GM19455 (cell line): ENCODE results near the gene GPC3.
"Not testable (repeated sequence)": the region's sequence is repeated elsewhere in the genome, so short reads cannot be mapped to it uniquely, and the experiment has no call there.

ENCODE experiments used
- ATAC-seq: cut with Tn5 transposase; IDR thresholded peaks from one replicate; pipeline ENCODE4 v1.9.1; 2021; ENCODE audit not compliant: unreplicated experiment

The GPC3 gene

GRCh38 chrX:133999031-133999705, 13.8 kb upstream of the GPC3 start:
- no peak for ATAC-seq

DNA sequence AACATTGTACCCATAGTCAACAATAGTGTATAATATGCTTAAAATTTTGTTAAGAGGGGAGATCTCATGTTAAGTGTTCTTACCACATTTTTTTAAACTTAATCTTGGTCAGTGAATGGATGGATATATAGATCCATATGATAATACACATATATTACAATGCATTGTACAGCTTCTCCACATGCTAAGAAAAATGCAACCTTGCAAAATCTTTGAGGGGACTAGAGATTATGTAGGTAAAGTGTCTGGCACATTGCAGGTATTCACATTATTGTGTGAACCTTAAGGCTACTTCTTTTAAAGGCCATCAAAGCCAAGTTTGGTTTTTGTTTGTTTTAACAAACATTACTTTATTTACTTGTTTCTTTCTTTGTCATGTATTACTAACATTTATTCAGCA, 10.4 kb upstream of the GPC3 start:
- ATAC-seq = no peak

GRCh38 chrX:133994576-133994975, 9.2 kb upstream of the GPC3 start:
- no peak for ATAC-seq

DNA sequence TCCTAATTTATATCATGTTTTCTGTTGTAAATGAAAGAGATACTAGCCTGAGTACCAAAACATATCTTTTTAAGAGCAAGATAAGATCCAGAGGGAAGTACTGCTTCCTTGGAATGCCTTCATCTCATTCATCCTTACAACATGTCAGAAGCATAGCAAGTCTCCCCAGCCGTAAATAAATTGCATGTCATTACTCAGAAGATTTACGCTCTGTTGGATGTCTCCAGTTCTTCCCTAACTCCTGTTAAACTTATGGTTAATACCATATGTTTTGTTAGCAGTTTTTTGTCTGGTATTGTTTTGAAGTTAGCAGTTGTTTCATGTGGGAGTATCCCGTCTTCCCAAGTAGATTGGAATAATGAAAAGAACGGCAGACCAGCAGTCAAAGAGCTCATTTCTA, 7.5 kb upstream of the GPC3 start:
- ATAC-seq = no peak

GRCh38 chrX:133991814-133992213, 6.4 kb upstream of the GPC3 start:
- no peak for ATAC-seq

- ATAC-seq = not testable (repeated sequence)
These were observed 5.7 kb upstream of the GPC3 start for GRCh38 chrX:133991057-133991456.

DNA sequence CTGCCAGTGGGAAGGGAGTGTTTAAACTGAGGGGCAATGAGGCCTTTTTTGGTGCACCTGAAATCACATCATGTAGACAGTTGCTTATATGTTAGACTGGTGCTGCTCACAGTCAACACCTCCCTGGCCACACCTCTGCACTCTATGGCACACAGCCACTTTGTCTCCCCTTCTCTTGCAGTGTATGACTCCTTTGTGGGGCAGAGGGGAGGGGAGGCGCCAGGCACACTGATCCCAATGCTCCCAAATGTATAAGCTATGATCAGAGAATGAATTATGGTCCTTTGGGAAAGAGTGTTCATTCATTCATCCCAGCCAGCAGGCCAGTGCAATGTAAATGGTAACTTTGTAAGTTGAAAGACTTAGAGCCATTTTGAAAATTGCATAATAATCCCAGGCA, 4.6 kb upstream of the GPC3 start:
- no peak for ATAC-seq

DNA sequence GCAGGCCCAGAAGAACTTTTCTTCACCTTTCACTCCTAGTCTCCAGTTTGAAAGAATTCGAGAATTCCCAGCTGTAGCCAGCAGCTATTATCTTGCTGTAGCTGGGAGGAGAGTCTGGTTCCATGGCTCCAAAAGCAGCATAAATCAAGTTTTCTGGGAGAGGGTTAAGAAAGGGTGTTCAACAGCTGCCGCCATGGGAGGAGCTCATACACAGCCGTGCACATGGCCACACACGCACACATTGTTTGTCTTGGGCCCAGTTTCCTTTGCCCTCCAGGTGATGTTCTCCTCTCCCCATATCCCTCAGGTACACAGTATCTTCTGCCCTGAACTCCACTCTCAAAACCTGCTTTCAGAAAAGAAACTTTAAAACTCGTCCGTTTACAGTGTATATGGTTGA, 4.1 kb upstream of the GPC3 start:
- ATAC-seq = no peak

- ATAC-seq = no peak
These were observed 2.6 kb upstream of the GPC3 start for GRCh38 chrX:133988010-133988409.

GRCh38 chrX:133987188-133987587, 1.8 kb upstream of the GPC3 start:
- no peak for ATAC-seq

GRCh38 chrX:133985967-133986683, 731 bp upstream of the GPC3 start:
- no peak for ATAC-seq

- no peak for ATAC-seq
These were observed 584 bp downstream of the GPC3 start for GRCh38 chrX:133984857-133985163.

DNA sequence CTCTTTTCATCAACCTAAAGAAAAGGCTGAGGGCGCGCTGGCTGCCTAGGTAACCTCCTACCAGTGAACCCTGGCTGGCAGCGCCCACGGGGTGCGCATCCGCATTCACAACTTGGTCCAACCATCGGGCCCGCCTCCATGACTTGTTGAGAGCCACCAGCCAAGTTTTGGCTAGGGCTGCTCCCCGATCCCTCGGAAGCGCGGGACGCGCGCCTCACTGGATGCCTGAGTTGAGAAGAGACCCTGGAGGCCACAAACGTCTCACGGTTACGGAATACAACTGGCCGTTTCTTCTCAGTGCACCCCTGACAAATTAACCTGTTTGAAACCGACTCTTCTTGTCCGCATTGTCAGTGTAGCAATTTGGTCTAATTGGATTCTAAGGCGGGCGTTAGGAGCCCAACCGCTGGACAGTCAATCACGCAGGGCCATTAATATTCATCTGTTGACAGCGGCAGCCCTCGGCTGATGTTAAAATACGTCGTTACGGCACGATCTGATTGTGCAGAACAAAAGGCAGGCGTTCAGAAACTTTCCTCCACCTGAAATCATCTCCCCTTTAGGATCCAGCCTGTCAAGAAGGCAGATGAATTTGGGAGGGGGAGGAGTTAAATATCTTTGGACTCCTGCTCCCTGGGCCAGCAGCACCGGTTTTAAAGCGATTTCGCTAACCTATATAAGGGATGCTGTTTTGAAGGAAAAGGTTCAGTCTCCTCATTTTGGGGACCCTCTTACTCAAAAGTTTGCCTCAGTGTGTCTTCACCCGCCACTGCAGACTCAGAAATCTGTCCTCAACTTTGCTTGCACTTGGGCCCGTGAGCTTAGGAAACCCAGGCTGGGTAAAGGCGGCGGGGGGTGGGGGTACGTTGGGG, 1.2 kb downstream of the GPC3 start:
- no peak for ATAC-seq

DNA sequence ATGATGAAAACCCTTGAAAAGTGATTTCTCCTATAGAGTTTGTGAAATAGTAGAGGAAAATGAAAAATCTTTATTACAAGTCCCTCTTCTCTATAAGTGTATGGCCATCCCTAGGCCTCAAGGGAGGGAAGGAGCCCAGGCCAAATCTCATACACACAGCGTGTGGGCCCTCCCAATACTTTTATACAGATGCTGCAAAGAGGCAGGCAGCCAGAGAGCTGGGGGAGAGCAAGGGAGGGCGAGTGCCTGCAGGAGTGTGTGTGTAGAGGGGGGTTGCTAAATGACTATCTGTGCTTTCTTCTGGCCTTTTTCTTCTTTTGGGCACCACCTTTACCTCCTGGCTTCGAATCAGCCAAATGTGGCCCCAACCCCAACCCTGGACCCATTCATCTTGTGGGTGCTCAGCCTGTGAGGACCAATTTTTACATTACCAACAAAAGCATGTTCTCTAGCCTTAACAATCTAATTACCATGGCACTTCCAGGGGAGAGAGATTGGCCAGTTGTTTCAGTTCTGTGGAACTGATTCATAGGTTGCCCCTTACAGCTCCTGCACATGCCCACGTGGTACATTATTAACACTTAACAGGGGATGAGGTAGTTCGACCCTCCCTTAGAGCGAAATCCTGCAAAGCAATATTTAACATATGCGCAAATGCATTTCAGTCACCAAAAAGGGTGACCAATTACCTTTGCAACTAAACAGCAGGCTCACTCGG, 2.0 kb downstream of the GPC3 start:
- no peak for ATAC-seq

- ATAC-seq = no peak
These were observed 3.5 kb downstream of the GPC3 start for GRCh38 chrX:133981924-133982323.

DNA sequence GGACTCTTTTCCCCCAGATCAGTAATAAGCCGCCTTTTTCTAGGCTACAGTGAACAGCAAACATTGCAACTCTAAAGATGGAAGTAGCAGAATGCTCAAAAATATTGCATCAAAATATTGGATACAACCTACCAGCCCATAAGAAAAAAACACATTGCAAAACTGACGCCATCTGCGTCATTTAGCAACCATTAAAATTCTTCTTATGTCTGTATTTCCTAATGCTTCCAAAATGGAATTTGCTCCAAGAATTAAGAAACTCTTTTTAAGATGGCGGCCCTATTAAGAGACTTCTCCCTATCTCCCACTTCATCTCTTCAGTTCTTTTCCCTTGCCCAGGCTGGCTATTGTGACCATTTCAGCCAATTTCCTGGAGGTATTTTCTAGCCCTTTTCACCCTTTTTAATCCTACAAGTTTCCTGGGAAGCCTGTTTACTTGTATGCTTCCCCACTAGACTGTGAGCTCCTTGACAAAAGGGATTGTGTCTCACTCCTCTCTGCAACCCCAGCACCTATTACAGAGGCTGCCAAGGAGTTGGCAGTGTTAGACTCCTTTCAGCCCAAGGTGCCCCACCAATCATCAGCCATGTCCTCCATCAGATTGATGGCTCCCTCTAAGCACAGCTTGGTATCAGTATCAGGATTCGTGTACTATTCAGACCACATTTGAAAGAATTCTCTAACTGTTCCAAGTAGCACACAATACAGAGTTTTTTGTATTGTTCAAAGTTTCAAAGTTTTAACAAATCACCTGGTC, 4.4 kb downstream of the GPC3 start:
- ATAC-seq = no peak

GRCh38 chrX:133980406-133980805, 5.0 kb downstream of the GPC3 start:
- no peak for ATAC-seq

- no peak for ATAC-seq
These were observed 5.7 kb downstream of the GPC3 start for GRCh38 chrX:133979641-133980230.

- ATAC-seq = no peak
These were observed 11.7 kb downstream of the GPC3 start for GRCh38 chrX:133973704-133974103.

DNA sequence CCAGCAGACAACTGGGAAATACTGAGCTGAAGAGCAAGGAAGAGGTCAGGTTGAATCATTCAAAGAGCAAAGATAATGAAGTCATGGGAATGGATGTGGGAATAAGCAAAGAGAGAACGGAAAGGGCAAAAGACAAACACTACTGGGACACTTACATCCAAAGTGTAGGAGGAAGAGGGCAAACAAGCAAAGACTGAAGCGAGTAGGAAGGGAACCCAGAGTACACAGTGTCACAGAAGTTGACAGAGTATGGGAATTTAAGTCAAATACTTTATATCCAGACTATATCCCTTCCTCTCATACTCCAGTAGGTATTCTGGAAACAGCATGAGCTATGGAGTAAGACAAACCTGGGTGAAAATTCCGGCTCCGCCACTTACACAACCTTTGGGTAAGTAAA, 12.5 kb downstream of the GPC3 start:
- no peak for ATAC-seq
